Measurements from ENCODE around the gene THBS1.

- TF ChIP-seq CTCF (conservative IDR thresholded peaks at IDR 0.05; ENCODE audit: low read length) (no peak), EZH2phosphoT487 (IDR thresholded peaks at IDR 0.05; ENCODE audit: borderline replicate concordance, low read depth, low read length) (no peak)
These were observed 4.5 kb downstream of the THBS1 start for GRCh38 chr15:39585389-39585841.
